Measurements from ENCODE around the gene C19orf12. TPM values are rescaled to one million over a fixed set of nuclear protein-coding genes. Genes with fewer than 3 reads are reported as not detected.
A peak's percentile ranks its signal among the peaks of the same experiment; 100 is the strongest.
"Not testable (repeated sequence)": the region's sequence is repeated elsewhere in the genome, so short reads cannot be mapped to it uniquely, and the experiment has no call there.

C19orf12 gene
- total RNA-seq, 1 donor = 48.5 TPM

DNA sequence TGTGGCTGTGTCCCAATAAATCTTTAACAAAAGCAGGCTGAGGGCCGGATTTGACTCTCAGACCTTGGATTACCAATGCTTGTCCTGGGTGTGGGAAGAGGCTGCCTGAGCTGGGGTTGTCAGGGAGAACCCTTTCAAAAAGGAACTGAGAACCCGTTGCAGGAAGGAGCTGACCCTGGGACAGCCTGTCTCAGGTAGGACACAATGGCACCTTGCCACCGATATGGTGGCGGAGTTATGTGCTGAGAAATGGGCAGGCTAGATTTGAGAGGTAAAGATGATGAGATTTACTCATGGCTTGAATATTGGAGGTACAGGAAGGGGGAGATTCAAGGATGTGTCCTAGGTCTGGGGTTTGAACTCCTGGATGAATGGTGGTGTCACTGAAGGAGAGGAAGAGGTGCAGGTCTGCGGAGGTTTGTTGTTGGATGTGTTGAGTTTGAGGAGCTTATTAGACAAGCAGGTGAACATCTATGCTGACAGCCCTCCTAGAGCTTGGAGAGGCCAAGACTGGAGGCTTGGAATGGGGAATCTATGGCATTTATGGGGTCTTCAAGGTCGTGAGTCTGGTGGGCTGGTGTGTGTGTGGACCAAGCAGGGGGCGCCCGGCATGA, 42.6 kb downstream of the C19orf12 start:
- Histone ChIP-seq H4K20me1 (ENCODE audit: insufficient read depth, low read length) (peaks cover 41% of the 10 kb centered on the region), H3K4me3 (ENCODE audit: insufficient read depth, low read length) (no peak overlapping the region), H3K27ac (ENCODE audit: low read depth, low read length) (no peak overlapping the region), H3K36me3 (ENCODE audit: insufficient read depth, low read length) (peaks cover 17% of the 10 kb centered on the region), H2AFZ (ENCODE audit: low read length) (no peak overlapping the region), H3K4me2 (ENCODE audit: insufficient read depth, low read length) (no peak overlapping the region), H3K9me3 (ENCODE audit: low read depth, low read length) (no peaks in the 10 kb centered on the region), H3K27me3 (ENCODE audit: insufficient read depth, low read length) (no peaks in the 10 kb centered on the region), H3K4me1 (ENCODE audit: insufficient read depth, low read length) (peaks cover 8% of the 10 kb centered on the region), H3K79me2 (ENCODE audit: insufficient read depth, low read length) (peaks cover 86% of the 10 kb centered on the region)
- peak; percentile 54 for DNase-seq (ENCODE audit: insufficient read length, low spot score, missing footprints)
- TF ChIP-seq, protein P1, sequence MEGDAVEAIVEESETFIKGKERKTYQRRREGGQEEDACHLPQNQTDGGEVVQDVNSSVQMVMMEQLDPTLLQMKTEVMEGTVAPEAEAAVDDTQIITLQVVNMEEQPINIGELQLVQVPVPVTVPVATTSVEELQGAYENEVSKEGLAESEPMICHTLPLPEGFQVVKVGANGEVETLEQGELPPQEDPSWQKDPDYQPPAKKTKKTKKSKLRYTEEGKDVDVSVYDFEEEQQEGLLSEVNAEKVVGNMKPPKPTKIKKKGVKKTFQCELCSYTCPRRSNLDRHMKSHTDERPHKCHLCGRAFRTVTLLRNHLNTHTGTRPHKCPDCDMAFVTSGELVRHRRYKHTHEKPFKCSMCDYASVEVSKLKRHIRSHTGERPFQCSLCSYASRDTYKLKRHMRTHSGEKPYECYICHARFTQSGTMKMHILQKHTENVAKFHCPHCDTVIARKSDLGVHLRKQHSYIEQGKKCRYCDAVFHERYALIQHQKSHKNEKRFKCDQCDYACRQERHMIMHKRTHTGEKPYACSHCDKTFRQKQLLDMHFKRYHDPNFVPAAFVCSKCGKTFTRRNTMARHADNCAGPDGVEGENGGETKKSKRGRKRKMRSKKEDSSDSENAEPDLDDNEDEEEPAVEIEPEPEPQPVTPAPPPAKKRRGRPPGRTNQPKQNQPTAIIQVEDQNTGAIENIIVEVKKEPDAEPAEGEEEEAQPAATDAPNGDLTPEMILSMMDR (IDR thresholded peaks at IDR 0.05; ENCODE audit: extremely low read depth, low read depth, low read length) = no peak

- Histone ChIP-seq H4K20me1 (ENCODE audit: insufficient read depth, low read length) (peaks cover 38% of the 10 kb centered on the region), H3K9me3 (ENCODE audit: low read depth, low read length) (no peaks in the 10 kb centered on the region), H3K4me1 (ENCODE audit: insufficient read depth, low read length) (peaks cover 16% of the 10 kb centered on the region), H3K79me2 (ENCODE audit: insufficient read depth, low read length) (peaks cover 91% of the 10 kb centered on the region), H3K27ac (ENCODE audit: low read depth, low read length) (peak overlapping the region; percentile 14), H2AFZ (ENCODE audit: low read length) (no peak overlapping the region), H3K36me3 (ENCODE audit: insufficient read depth, low read length) (peaks cover 17% of the 10 kb centered on the region), H3K4me2 (ENCODE audit: insufficient read depth, low read length) (no peak overlapping the region), H3K27me3 (ENCODE audit: insufficient read depth, low read length) (no peaks in the 10 kb centered on the region), H3K4me3 (ENCODE audit: insufficient read depth, low read length) (no peak overlapping the region)
- TF ChIP-seq, protein P1 (IDR thresholded peaks at IDR 0.05; ENCODE audit: extremely low read depth, low read depth, low read length) = no peak
- DNase-seq (ENCODE audit: insufficient read length, low spot score, missing footprints) = peak; percentile 83
Observed at GRCh38 chr19:29671393-29672160, 43.5 kb downstream of the C19orf12 start.

DNA sequence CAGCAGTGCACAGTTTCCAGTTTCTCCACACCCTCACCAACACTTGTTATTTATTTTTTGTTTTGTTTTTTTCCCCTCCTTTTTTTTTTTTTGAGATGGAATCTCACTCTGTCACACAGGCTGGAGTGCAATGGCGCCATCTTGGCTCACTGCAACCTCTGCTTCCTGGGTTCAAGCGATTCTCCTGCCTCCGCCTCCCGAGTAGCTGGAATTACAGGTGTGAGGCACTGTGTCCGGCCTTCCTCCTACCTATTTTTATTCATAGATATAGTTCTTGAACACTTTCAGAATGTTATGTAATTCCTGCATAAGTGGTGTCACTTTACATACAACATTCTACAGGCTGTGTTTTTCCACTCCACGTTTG, 44.1 kb downstream of the C19orf12 start:
- H3K9me3 ChIP-seq (ENCODE audit: low read depth, low read length); DNase-seq (ENCODE audit: insufficient read length, low spot score, missing footprints); H3K4me2 ChIP-seq (ENCODE audit: insufficient read depth, low read length); H2AFZ ChIP-seq (ENCODE audit: low read length); H3K27me3 ChIP-seq (ENCODE audit: insufficient read depth, low read length); H3K27ac ChIP-seq (ENCODE audit: low read depth, low read length); H3K4me3 ChIP-seq (ENCODE audit: insufficient read depth, low read length): not testable (repeated sequence)
- H3K79me2 ChIP-seq (ENCODE audit: insufficient read depth, low read length) = peaks cover 89% of the 10 kb centered on the region
- H3K36me3 ChIP-seq (ENCODE audit: insufficient read depth, low read length) = peaks cover 17% of the 10 kb centered on the region
- peaks cover 42% of the 10 kb centered on the region for H4K20me1 ChIP-seq (ENCODE audit: insufficient read depth, low read length)
- peaks cover 22% of the 10 kb centered on the region for H3K4me1 ChIP-seq (ENCODE audit: insufficient read depth, low read length)

GRCh38 chr19:29670255-29670654, 44.8 kb downstream of the C19orf12 start:
- Histone ChIP-seq H3K36me3 (ENCODE audit: insufficient read depth, low read length) (peaks cover 10% of the 10 kb centered on the region), H3K27ac (ENCODE audit: low read depth, low read length) (no peak overlapping the region), H3K79me2 (ENCODE audit: insufficient read depth, low read length) (peaks cover 92% of the 10 kb centered on the region), H3K9me3 (ENCODE audit: low read depth, low read length) (no peaks in the 10 kb centered on the region), H2AFZ (ENCODE audit: low read length) (no peak overlapping the region), H3K27me3 (ENCODE audit: insufficient read depth, low read length) (no peaks in the 10 kb centered on the region), H3K4me1 (ENCODE audit: insufficient read depth, low read length) (peaks cover 25% of the 10 kb centered on the region), H3K4me3 (ENCODE audit: insufficient read depth, low read length) (no peak overlapping the region), H4K20me1 (ENCODE audit: insufficient read depth, low read length) (peaks cover 39% of the 10 kb centered on the region), H3K4me2 (ENCODE audit: insufficient read depth, low read length) (no peak overlapping the region)
- DNase-seq (ENCODE audit: insufficient read length, low spot score, missing footprints) = no peak
- TF ChIP-seq, protein P1 (IDR thresholded peaks at IDR 0.05; ENCODE audit: extremely low read depth, low read depth, low read length) = no peak
